G401 (cell line): ENCODE data around the gene STARD6. TPM values are rescaled to one million over a fixed set of nuclear protein-coding genes. Genes with fewer than 3 reads are reported as not detected.
"Not testable (repeated sequence)": the region's sequence is repeated elsewhere in the genome, so short reads cannot be mapped to it uniquely, and the experiment has no call there.

Source experiments
- DNase-seq: peaks from one replicate; pipeline ENCODE4 v3.0.0-alpha.2; 2015; ENCODE audit warnings: low spot score
- in situ Hi-C: cut with HindIII; loops from 2 replicates; pipeline ENCODE4 v1.10.0; 2016; ENCODE audit warnings: low sequenced_read_pairs, mixed read lengths
- total RNA-seq: library from RNA; depleted of rRNA; stranded (reverse); fragments of >200 nt; shearing (Covaris generic); gene quantifications from 2 replicates; pipeline ENCODE4 v1.2.3, GENCODE V29; 2014; rRNA removed

The STARD6 gene
- total RNA-seq = not detected in 2 replicates

DNA sequence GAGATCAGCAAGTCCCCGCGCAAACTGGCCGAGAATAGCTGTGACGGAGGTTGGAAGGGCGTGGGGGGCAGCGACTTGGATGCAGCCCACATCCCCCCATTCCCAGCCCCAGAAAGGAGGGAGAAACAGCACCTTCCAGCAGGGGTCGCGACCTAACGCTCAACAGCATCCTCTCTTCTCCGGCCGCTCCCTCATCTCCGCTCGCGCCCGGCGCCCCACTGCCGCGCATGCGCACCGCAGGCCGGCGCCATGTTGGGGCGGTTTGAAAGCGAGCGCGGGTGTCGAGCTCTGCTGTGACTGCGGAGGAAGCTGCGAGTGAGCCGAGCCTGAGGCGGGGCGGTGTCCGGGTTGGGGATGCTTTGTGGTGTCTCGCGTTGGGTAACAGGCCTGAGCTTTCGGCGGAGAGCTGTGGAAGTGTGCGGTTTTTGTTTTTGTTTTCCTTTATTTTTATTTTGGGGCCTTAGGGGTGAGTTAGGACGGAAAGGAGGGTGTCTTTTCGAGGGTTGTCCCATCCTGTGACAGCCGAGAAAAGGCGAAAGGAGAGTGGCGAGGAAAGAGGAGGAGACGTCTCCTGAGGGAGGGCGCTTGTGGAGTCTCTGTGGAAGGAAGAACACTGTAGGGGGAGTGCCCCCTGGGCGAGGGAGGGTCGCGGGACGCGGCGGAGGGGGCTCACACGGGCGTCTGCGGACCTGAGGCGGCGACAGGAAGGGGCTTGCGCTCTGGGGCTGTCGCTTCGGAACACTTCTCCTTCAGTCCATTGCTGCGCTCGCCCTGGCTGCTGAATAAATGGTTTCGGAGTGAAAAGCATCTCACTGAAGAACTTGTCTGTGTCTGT lies at the start of gene STARD6, which contains the start of gene C18orf54:
Gene STARD6 (minus strand): TSS at position 199 of the 835 bp plus-strand sequence. CDS start 3,285 bp downstream, outside the sequence.
Gene C18orf54 (plus strand): TSS at position 247 of the 835 bp plus-strand sequence. CDS start 2,667 bp downstream, outside the sequence.
- in situ Hi-C loops = no loop called here
- DNase-seq = peak; percentile 85

DNA sequence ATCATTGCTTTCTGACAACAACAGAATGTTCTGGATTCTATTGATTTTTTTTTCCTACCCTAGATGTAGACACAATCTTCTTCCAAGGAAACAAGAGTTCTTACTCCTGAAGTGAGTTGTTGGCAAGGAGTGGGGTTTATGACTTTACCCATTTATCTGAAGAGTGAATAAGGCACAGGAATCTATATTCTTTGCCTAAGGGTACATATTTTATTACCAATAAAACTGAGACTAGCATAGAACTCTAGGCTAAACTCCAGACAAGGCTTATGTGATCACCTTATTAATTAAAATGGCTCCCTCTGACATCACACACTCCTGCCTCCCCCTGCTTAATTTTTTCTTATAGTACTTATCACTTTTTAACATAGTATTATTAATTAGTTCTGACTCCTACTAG lies 47.6 kb upstream of the STARD6 start:
- DNase-seq = no peak
- in situ Hi-C loops = no loop called here

GRCh38 chr18:54396760-54397159 lies 39.1 kb upstream of the STARD6 start:
- DNase-seq = no peak
- in situ Hi-C loops = no loop called here

DNA sequence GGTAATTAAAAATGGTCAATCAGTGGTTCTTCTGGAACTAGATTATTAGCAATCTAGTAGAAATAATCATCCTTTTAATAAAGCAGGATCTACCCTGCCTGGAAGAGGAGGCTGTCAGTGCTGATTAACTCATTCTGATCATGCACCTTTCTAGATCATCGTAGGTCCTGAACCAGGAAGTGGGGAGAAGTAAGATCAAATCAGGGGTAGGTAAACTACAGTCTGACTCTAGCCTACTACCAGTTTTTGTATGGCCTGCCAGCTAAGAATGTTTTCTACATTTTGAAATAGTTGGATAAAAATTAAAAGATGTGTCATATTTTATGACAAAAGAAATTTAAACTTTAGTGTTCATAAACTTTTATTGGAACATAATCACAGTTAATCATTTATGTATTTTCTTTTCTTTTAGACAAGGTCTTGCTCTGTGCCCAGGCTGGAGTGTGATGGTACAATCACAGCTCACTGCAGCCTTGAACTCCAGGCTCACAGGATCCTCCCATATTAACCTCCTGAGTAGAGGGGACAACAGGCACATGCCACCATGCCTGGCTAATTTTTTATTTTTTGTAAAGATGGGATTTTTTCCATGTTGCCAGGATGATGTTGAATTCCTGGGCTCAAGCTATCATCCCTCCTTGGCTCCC lies 36.1 kb upstream of the STARD6 start:
- in situ Hi-C loops = no loop called here
- DNase-seq = no peak

GRCh38 chr18:54392543-54393023 lies 34.9 kb upstream of the STARD6 start:
- peak; percentile 61 for DNase-seq

DNA sequence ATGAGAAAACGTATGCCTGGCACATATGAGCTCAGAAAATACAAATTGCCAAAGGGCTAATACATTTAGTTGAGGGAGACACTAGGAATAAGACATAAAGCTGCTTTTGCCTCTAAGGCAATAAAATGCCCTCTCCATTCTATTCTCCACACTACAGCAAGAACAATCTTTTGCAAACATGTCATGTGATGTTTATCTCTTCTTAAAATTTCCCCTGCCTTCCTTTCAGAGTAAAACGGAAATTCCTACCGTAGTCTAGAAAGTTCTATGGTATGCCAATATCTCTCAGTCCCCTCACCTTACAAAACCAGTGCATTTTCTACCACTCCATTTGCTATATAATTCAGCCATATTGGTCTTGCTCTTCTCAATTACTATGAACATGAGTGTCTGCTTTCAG lies 33.2 kb upstream of the STARD6 start:
- in situ Hi-C loops = no loop called here

More at GRCh38 chr18:54392543-54393023, 34.9 kb upstream of the STARD6 start:
- in situ Hi-C loops = no loop called here

DNA sequence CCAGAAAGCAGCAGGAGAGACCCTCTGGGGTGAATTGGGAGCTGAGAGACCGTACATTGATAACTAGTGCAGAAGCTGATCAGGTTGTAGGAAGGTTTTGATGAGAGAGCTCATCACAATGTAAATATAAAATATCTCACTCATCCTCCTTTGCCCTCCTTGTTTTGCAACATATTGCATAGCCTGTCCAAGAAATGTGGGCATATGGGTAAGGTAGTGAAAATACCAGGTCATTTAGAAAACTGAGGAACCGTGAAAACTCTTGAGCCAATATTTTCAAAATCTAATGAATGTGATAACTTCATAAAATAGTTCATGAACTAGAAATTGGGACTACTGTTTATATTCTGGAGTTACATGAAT lies 31.5 kb upstream of the STARD6 start:
- DNase-seq = no peak
- in situ Hi-C loops = no loop called here

More for the DNA sequence above, 33.2 kb upstream of the STARD6 start:
- no peak for DNase-seq

GRCh38 chr18:54388203-54389142 lies 30.8 kb upstream of the STARD6 start:
- DNase-seq = no peak
- in situ Hi-C loops = no loop called here

GRCh38 chr18:54387631-54388030 lies 30.0 kb upstream of the STARD6 start:
- in situ Hi-C loops = no loop called here

GRCh38 chr18:54386800-54387495 lies 29.3 kb upstream of the STARD6 start:
- DNase-seq, in situ Hi-C loops: not testable (repeated sequence)

More at GRCh38 chr18:54387631-54388030, 30.0 kb upstream of the STARD6 start:
- DNase-seq = no peak

GRCh38 chr18:54386043-54386442 lies 28.4 kb upstream of the STARD6 start:
- in situ Hi-C loops = no loop called here
- DNase-seq = no peak

GRCh38 chr18:54382733-54383252 lies 25.1 kb upstream of the STARD6 start:
- DNase-seq = no peak
- in situ Hi-C loops = no loop called here

DNA sequence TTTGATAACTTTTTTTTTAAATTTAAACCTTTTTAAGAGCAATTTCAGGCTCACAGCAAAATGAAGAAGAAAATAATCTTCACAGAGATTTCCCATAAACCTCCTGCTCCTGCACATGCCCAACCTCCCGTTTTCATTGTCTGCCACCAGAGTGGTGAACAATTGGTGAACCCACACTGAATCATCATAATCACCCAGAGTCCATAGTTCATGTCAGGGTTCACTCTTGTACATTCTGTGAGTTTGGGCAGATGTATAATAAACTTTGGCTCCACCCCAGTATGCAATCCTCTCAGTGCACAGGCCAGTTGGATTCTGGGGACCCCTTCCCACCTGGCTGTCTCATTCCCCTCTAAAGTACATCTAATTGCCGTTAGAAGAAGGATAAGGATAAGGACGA lies 24.4 kb upstream of the STARD6 start:
- in situ Hi-C loops = no loop called here
- DNase-seq = no peak

DNA sequence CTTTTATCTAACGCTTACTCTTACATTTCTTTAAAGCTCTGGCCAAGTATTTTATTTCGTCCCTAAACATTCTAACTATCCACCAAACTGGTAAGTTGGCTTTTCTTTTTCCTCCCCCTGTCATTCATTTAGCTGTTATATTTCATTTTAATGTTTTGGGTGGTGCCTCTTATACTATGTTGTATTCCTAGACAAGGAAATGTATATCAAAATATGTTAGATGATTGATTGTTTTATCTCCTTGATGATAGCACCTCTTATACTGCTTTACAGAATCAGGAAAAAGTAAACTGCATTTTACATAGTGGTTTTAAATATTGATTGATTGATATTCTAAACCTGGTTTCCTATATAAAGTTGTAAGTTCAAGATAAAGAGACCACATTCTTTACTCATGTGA lies 24.0 kb upstream of the STARD6 start:
- in situ Hi-C loops = no loop called here
- no peak for DNase-seq

DNA sequence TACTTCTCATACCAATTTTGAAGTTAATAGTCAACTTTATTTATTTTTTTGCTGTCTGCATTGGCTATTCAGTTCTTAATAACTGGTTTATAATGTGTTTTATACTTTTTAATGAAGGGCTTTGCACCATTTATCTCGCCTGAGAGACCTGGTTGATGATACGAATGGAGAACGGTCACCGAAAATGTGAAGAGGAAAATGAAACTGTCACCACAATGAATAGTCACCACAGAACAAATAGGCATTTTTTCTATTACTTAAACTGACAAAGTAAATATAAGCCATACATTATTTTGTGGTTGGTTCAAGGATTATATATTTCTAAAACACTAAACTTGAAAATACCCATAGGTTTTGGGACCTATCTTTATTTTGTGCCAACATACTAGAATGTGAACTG lies 20.4 kb upstream of the STARD6 start:
- in situ Hi-C loops = no loop called here
- DNase-seq = no peak

DNA sequence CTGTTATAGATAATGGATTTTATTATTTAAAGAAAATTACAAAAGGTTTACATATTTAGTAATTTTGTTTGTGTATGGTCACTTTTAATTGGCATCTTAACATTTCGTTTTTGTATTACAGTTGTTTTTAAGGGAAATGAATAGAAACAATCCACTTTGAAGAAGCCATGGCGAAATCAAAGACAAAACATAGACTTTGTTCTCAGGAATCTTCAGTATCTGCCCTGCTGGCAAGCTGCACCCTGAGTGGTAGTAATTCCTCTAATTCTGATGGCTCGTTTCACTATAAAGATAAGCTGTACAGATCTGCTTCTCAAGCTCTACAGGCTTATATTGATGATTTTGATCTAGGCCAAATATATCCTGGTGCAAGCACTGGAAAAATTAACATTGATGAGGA lies 2.7 kb upstream of the STARD6 start:
- DNase-seq = no peak
- in situ Hi-C loops = no loop called here

DNA sequence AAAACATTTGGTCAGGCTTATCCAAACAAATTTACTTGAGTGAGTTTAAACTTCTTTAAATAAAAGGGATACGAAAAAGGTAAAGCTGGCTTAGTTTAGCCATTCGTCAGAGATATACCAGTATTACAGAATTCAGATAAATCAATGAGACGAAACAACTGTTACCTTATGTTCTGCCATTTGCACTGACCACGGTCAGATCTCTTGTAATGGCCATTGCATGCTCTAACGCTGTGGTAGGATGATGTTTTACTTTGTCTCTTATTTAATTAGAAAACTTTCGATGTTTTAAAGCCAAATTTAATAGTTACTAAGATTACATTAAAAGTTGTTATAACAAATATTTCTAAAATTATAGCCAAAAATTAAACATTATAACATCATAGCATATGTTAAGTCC lies 1.6 kb upstream of the STARD6 start:
- DNase-seq = peak; percentile 2
- in situ Hi-C loops = no loop called here

DNA sequence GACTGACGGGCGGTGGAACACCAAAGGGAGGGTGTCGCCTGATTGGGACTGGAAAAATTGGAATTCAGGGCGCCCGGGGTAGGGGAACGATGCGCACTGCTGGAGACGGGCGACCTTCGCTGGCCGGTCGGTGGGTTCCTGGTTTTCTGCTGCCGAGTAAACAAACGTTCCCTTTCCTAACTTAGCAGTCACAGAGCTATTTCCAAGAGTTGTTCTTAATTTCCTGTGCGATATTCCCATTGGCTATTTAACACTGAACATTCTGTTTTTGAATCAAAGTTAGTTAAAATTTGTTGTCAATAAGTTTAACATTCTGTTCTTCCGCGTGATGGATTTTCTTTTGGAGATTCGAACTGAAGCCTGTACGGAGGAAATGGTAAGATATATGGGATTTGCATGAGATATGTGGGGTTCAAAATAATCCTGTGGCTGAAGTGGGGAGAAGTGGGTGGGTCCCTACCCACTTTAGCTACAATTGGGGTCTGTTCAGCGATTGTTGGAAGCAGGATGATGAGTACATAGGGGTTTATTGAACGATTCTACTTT lies 910 bp upstream of the STARD6 start:
- in situ Hi-C loops = no loop called here
- peak; percentile 25 for DNase-seq
